Astrocyte (in vitro differentiated cells and primary cell): ENCODE results near the gene SYT17.

Source experiments
- EZH2 ChIP-seq: IDR thresholded peaks from 2 replicates; pipeline ENCODE4 v1.6.1; 2012; ENCODE audit warnings: mild to moderate bottlenecking, low read length, inconsistent platforms; ENCODE audit not compliant: insufficient read depth
- TF ChIP-seq, protein P1 (sequence below): IDR thresholded peaks from 2 replicates; pipeline ENCODE4 v1.5.1; 2011; ENCODE audit warnings: low read depth, mild to moderate bottlenecking, inconsistent platforms, low read length, moderate library complexity; ENCODE audit not compliant: insufficient read depth

GRCh38 chr16:19180741-19181140 is 12.7 kb downstream of the SYT17 start:
- TF ChIP-seq, protein P1, sequence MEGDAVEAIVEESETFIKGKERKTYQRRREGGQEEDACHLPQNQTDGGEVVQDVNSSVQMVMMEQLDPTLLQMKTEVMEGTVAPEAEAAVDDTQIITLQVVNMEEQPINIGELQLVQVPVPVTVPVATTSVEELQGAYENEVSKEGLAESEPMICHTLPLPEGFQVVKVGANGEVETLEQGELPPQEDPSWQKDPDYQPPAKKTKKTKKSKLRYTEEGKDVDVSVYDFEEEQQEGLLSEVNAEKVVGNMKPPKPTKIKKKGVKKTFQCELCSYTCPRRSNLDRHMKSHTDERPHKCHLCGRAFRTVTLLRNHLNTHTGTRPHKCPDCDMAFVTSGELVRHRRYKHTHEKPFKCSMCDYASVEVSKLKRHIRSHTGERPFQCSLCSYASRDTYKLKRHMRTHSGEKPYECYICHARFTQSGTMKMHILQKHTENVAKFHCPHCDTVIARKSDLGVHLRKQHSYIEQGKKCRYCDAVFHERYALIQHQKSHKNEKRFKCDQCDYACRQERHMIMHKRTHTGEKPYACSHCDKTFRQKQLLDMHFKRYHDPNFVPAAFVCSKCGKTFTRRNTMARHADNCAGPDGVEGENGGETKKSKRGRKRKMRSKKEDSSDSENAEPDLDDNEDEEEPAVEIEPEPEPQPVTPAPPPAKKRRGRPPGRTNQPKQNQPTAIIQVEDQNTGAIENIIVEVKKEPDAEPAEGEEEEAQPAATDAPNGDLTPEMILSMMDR: no peak
- TF ChIP-seq EZH2: no peak
